Measurements from ENCODE around the gene IL1R2.

DNA sequence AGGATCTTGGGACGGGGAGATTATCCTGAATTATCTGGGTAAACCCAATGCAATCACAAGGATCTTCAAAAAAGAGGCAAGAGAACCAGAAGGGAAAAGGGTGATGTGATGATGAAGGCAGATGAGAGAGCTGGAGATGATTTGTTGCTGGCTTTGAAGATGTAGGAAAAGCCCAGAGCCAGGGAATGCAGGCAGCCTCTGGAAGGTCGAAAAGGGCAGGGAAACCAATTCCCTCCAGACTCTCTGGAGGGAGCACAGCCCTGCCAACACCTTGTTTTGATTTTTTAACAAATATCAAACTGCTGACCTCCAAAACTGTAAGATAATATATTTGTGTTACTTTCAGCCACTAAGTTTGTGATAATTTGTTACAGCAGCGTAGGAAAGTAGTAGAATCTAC is 48.9 kb upstream of the IL1R2 start:
- TF ChIP-seq CTCF (IDR thresholded peaks at IDR 0.05) = no peak
- TF ChIP-seq EP300 (IDR thresholded peaks at IDR 0.05) = no peak

Data from suprapubic skin (tissue), 3 donors.